OCI-LY7 (cell line): Measurements from ENCODE around the gene OR4D1. TPM values are rescaled to one million over a fixed set of nuclear protein-coding genes. Genes with fewer than 3 reads are reported as not detected.
"Not testable (repeated sequence)": the region's sequence is repeated elsewhere in the genome, so short reads cannot be mapped to it uniquely, and the experiment has no call there.

Experiments used
- BruUV-seq: library from RNA; stranded (reverse); fragments of 400-500 nt; replicated peaks from 2 replicates; lab custom pipeline; 2021; lab: Mats Ljungman, UMichigan
- CTCF ChIA-PET: fragments of 300-600 bp; sonication (Branson Sonifier 250); formaldehyde crosslinking; loops from one replicate; lab custom pipeline; 2022; ENCODE audit warnings: antibody characterized with exemption; ENCODE audit not compliant: unreplicated experiment; lab: Charles Lee
- POLR2A ChIA-PET: fragments of 300-600 bp; sonication (Branson Sonifier 250); formaldehyde crosslinking; loops from one replicate; lab custom pipeline; 2022; ENCODE audit warnings: antibody characterized with exemption; lab: Charles Lee
- DNase-seq: peaks from one replicate; pipeline ENCODE4 v3.0.0-alpha.2; 2015; ENCODE audit warnings: low spot score
- H2AFZ ChIP-seq: fragments of 200-600 bp; sonication (generic), shearing (Covaris generic); 2 replicates; pipeline ENCODE4 v1.6.1; 2014; ENCODE audit warnings: mild to moderate bottlenecking, antibody characterized with exemption, low read length, moderate library complexity
- H3K27ac ChIP-seq: fragments of 200-600 bp; sonication (generic); 2 replicates; pipeline ENCODE4 v1.5.1; 2014; ENCODE audit warnings: mixed run types, low read depth, mild to moderate bottlenecking, moderate library complexity, low read length, inconsistent platforms; ENCODE audit not compliant: poor library complexity, severe bottlenecking
- H3K36me3 ChIP-seq: fragments of 200-600 bp; sonication (generic); 2 replicates; pipeline ENCODE4 v1.6.1; 2014; ENCODE audit warnings: mild to moderate bottlenecking, antibody characterized with exemption, low read length, moderate library complexity, mixed read lengths; ENCODE audit not compliant: insufficient read depth
- H3K4me1 ChIP-seq: fragments of 200-600 bp; sonication (generic); 2 replicates; pipeline ENCODE4 v1.5.1; 2014; ENCODE audit warnings: mild to moderate bottlenecking, low read length; ENCODE audit not compliant: insufficient read depth, poor library complexity, severe bottlenecking
- H3K4me2 ChIP-seq: fragments of 200-600 bp; sonication (generic); 2 replicates; pipeline ENCODE4 v1.6.1; 2014; ENCODE audit warnings: mild to moderate bottlenecking, low read length
- H3K4me3 ChIP-seq: fragments of 200-600 bp; sonication (generic); 2 replicates; pipeline ENCODE4 v1.5.1; 2014; ENCODE audit warnings: mild to moderate bottlenecking, low read depth, low read length; ENCODE audit not compliant: poor library complexity, severe bottlenecking
- H3K79me2 ChIP-seq: fragments of 200-600 bp; sonication (generic); 2 replicates; pipeline ENCODE4 v1.6.1; 2016; ENCODE audit warnings: low read depth, mild to moderate bottlenecking, low read length, moderate library complexity, mixed read lengths; ENCODE audit not compliant: insufficient read depth
- H3K9me2 ChIP-seq: fragments of 200-600 bp; sonication (generic); 2 replicates; pipeline ENCODE4 v1.6.1; 2016; ENCODE audit warnings: mild to moderate bottlenecking, low read length, mixed read lengths; ENCODE audit not compliant: insufficient read depth
- H3K9me3 ChIP-seq: fragments of 200-600 bp; sonication (generic); 2 replicates; pipeline ENCODE4 v1.6.1; 2014; ENCODE audit warnings: mild to moderate bottlenecking, mixed run types, low read length, mixed read lengths
- H4K20me1 ChIP-seq: fragments of 200-600 bp; sonication (generic); 2 replicates; pipeline ENCODE4 v1.6.1; 2014; ENCODE audit warnings: mild to moderate bottlenecking, antibody characterized with exemption, low read length, moderate library complexity, mixed read lengths; ENCODE audit not compliant: insufficient read depth
- EZH2phosphoT487 ChIP-seq: fragments of 200-600 bp; sonication (generic); IDR thresholded peaks from 2 replicates; pipeline ENCODE4 v1.6.1; 2018; ENCODE audit warnings: low read depth, borderline replicate concordance, mild to moderate bottlenecking, mixed run types, antibody characterized with exemption, low read length, moderate library complexity, mixed read lengths
- intact Hi-C: fragments of 100-400 bp; cut with micrococcal nuclease; formaldehyde crosslinking; loops from one replicate; pipeline ENCODE4 v1.10.0; 2022; ENCODE audit not compliant: unreplicated experiment
- total RNA-seq, 2 experiments: library from RNA; depleted of rRNA in 1 of 2; stranded (reverse); fragments of >200 nt in 1 of 2; shearing (Covaris generic) in 1 of 2; gene quantifications; 2 replicates each; pipeline ENCODE4 v1.2.3, GENCODE V29; 2014 to 2022
- TF ChIP-seq, protein P1 (sequence below): fragments of 200-600 bp; sonication (generic); conservative IDR thresholded peaks from 2 replicates; pipeline ENCODE4 v1.5.1; 2014; ENCODE audit warnings: mild to moderate bottlenecking, antibody characterized with exemption, low read length, moderate library complexity, mixed read lengths

The OR4D1 gene
- total RNA-seq, 2 experiments from 2014 or later: not detected

DNA sequence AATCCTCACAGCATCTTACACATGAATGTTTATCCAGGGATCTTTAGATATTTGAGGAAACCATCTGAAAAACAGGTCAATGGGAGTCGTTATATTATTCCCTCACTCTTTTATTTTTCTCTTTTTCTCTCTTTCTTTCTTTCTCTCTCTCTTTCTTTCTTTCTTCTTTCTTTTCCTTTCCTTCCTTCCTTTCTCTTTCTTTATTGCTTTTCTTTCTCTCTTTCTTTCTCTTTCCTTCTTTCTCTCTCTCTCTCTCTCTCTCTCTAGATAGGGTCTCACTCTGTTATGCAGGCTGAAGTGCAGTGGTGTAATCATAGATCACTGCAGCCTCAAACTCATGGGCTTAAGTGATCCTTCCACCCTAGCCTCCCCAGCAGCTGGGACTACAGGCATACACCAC lies 20.3 kb upstream of the OR4D1 start:
- Histone ChIP-seq H3K4me2 (no peak overlapping the region), H3K27ac (no peak overlapping the region), H3K9me3 (no peaks in the 10 kb centered on the region), H4K20me1 (no peaks in the 10 kb centered on the region), H3K9me2 (no peaks in the 10 kb centered on the region), H2AFZ (no peak overlapping the region), H3K4me1 (no peaks in the 10 kb centered on the region), H3K36me3 (no peaks in the 10 kb centered on the region), H3K4me3 (no peak overlapping the region), H3K79me2 (no peaks in the 10 kb centered on the region)
- no peak for DNase-seq
- intact Hi-C loops: no loop called here
- CTCF ChIA-PET: no interaction called here
- no TSS peak for BruUV-seq
- POLR2A ChIA-PET: no interaction called here
- TF ChIP-seq, protein P1, sequence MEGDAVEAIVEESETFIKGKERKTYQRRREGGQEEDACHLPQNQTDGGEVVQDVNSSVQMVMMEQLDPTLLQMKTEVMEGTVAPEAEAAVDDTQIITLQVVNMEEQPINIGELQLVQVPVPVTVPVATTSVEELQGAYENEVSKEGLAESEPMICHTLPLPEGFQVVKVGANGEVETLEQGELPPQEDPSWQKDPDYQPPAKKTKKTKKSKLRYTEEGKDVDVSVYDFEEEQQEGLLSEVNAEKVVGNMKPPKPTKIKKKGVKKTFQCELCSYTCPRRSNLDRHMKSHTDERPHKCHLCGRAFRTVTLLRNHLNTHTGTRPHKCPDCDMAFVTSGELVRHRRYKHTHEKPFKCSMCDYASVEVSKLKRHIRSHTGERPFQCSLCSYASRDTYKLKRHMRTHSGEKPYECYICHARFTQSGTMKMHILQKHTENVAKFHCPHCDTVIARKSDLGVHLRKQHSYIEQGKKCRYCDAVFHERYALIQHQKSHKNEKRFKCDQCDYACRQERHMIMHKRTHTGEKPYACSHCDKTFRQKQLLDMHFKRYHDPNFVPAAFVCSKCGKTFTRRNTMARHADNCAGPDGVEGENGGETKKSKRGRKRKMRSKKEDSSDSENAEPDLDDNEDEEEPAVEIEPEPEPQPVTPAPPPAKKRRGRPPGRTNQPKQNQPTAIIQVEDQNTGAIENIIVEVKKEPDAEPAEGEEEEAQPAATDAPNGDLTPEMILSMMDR: no peak
- TF ChIP-seq EZH2phosphoT487: no peak

DNA sequence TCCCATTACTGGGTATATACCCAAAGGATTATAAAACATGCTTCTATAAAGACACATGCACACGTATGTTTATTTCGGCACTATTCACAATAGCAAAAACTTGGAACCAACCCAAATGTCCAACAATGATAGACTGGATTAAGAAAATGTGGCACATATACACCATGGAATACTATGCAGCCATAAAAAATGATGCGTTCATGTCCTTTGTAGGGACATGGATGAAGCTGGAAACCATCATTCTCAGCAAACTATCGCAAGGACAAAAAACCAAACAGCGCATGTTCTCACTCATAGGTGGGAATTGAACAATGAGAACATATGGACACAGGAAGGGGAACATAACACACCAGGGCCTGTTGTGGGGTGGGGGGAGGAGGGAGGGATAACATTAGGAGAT lies 15.5 kb upstream of the OR4D1 start:
- H3K36me3 ChIP-seq, H3K4me1 ChIP-seq, DNase-seq, CTCF ChIA-PET, H3K4me2 ChIP-seq, POLR2A ChIA-PET, H3K9me2 ChIP-seq, H3K9me3 ChIP-seq, H3K4me3 ChIP-seq, H3K27ac ChIP-seq, H3K79me2 ChIP-seq, H4K20me1 ChIP-seq, BruUV-seq, H2AFZ ChIP-seq, intact Hi-C loops: not testable (repeated sequence)

DNA sequence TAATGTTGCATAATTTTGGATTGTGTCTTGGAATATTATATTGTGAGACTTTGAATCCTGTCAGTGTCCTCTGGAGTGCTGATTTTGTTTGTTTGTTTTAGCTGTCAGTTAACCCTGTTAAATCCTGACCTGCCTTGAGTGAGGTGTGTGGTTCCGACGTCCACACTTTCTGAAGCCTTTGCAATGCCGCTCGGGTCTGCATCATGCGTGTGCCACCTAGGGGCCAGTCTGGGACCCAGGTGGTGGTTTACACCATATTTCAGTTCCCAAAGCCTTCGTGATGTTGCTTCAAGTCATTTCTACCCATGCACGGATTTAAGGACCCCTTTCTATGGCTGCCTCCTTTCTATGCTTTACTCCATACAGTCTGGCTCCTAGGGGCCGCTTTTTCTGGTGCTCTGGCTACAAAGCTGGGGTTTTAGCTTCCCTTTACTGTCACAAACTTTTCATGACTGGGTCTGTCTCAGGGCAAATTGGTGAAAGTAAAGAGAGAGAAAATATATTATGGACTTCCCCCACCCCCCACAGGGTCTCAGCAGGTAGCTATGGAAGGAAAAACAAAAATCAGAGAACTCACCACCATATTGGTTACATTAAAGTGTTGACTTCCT lies 11.4 kb upstream of the OR4D1 start:
- peak; percentile 44 for DNase-seq
- POLR2A ChIA-PET: no interaction called here
- no peak for TF ChIP-seq EZH2phosphoT487
- TF ChIP-seq, protein P1: peak; percentile 78
- H2AFZ ChIP-seq: no peak overlapping the region
- H3K4me1 ChIP-seq: no peaks in the 10 kb centered on the region
- no peak overlapping the region for H3K27ac ChIP-seq
- CTCF ChIA-PET: no interaction called here
- H3K9me3 ChIP-seq: no peaks in the 10 kb centered on the region
- BruUV-seq: no TSS peak
- H3K36me3 ChIP-seq: no peaks in the 10 kb centered on the region
- H3K9me2 ChIP-seq: no peaks in the 10 kb centered on the region
- H4K20me1 ChIP-seq: no peaks in the 10 kb centered on the region
- H3K4me2 ChIP-seq: no peak overlapping the region
- H3K4me3 ChIP-seq: no peak overlapping the region
- no peaks in the 10 kb centered on the region for H3K79me2 ChIP-seq
- intact Hi-C loops: no loop called here
